Loucy (cell line): Measurements from ENCODE around the gene HLA-DOA.
A peak's percentile ranks its signal among the peaks of the same experiment; 100 is the strongest.

Source experiments
- H2AFZ ChIP-seq: fragments of 200-600 bp; sonication (generic); 2 replicates; pipeline ENCODE4 v1.6.0; 2016; ENCODE audit warnings: antibody characterized with exemption, mild to moderate bottlenecking, low read length, moderate library complexity
- H3F3A ChIP-seq: fragments of 200-600 bp; 2 replicates; pipeline ENCODE4 v1.6.0; 2016; ENCODE audit warnings: antibody characterized with exemption, low read depth, mild to moderate bottlenecking
- H3K27me3 ChIP-seq: fragments of 200-600 bp; sonication (generic); 2 replicates; pipeline ENCODE4 v1.6.1; 2014; ENCODE audit warnings: low read length, mild to moderate bottlenecking; ENCODE audit not compliant: insufficient read depth, poor library complexity, severe bottlenecking
- H3K36me3 ChIP-seq: fragments of 200-600 bp; sonication (generic); 2 replicates; pipeline ENCODE4 v1.6.1; 2016; ENCODE audit warnings: low read length; ENCODE audit not compliant: insufficient read depth
- H3K4me1 ChIP-seq: fragments of 200-600 bp; sonication (generic); 2 replicates; pipeline ENCODE4 v1.5.1; 2014; ENCODE audit warnings: low read length, mild to moderate bottlenecking; ENCODE audit not compliant: insufficient read depth, poor library complexity, severe bottlenecking
- H3K4me2 ChIP-seq: fragments of 200-600 bp; sonication (generic); 2 replicates; pipeline ENCODE4 v1.6.0; 2014; ENCODE audit warnings: antibody characterized with exemption, low read length, low read depth, mild to moderate bottlenecking; ENCODE audit not compliant: poor library complexity, severe bottlenecking
- H3K4me3 ChIP-seq: fragments of 200-600 bp; sonication (generic); 2 replicates; pipeline ENCODE4 v1.5.1; 2014; ENCODE audit warnings: low read length, mild to moderate bottlenecking, mixed read lengths; ENCODE audit not compliant: poor library complexity, severe bottlenecking
- H3K79me2 ChIP-seq: fragments of 200-600 bp; sonication (generic); 2 replicates; pipeline ENCODE4 v1.6.1; 2014; ENCODE audit warnings: low read length; ENCODE audit not compliant: insufficient read depth
- H3K9ac ChIP-seq: fragments of 200-600 bp; sonication (generic); 2 replicates; pipeline ENCODE4 v1.6.0; 2014; ENCODE audit warnings: mild to moderate bottlenecking, low read depth, low read length, moderate library complexity; ENCODE audit not compliant: poor library complexity, severe bottlenecking
- H3K9me2 ChIP-seq: fragments of 200-600 bp; sonication (generic); replicated peaks from 2 replicates; pipeline ENCODE4 v1.6.1; 2016; ENCODE audit warnings: low read depth, low read length, mixed read lengths
- H3K9me3 ChIP-seq: fragments of 200-600 bp; sonication (generic); 2 replicates; pipeline ENCODE4 v1.6.1; 2014; ENCODE audit warnings: mild to moderate bottlenecking, antibody characterized with exemption, low read length, low read depth; ENCODE audit not compliant: insufficient read depth
- H4K20me1 ChIP-seq: fragments of 200-600 bp; sonication (generic); 2 replicates; pipeline ENCODE4 v1.6.0; 2014; ENCODE audit warnings: antibody characterized with exemption, low read length, mild to moderate bottlenecking; ENCODE audit not compliant: insufficient read depth, poor library complexity, severe bottlenecking
- EZH2phosphoT487 ChIP-seq: fragments of 200-600 bp; IDR thresholded peaks from 2 replicates; pipeline ENCODE4 v1.6.1; 2018; ENCODE audit warnings: antibody characterized with exemption, mild to moderate bottlenecking, moderate library complexity, borderline replicate concordance
- TF ChIP-seq, protein P1 (sequence below): fragments of 200-600 bp; sonication (generic); conservative IDR thresholded peaks from 2 replicates; pipeline ENCODE4 v1.5.1; 2014; ENCODE audit warnings: mild to moderate bottlenecking, antibody characterized with exemption, low read length

HLA-DOA gene

DNA sequence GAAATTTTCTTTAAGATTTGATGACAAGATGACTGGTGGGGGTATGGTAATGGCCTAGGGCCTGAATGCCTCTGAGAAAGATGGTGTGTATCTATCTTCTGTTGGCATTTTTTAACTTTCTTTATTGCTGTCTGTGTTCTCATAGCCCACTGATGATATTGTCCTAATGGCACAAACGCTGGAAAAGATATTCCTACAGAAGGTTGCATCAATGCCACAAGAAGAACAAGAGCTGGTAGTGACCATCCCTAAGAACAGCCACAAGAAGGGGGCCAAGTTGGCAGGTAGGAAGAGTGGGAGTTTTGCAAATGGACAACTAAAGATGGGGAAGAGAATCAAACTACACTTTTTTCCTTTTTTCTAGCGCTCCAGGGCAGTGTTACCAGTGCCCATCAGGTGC is 33.5 kb downstream of the HLA-DOA start:
- peaks cover 47% of the 10 kb centered on the region for H3K4me1 ChIP-seq
- no peaks in the 10 kb centered on the region for H3K9me2 ChIP-seq
- H3K36me3 ChIP-seq: peaks cover 93% of the 10 kb centered on the region
- peaks cover 88% of the 10 kb centered on the region for H4K20me1 ChIP-seq
- peaks cover 25% of the 10 kb centered on the region; the same call in 1 of the 2 replicates for H3F3A ChIP-seq
- no peak for TF ChIP-seq EZH2phosphoT487
- TF ChIP-seq, protein P1, sequence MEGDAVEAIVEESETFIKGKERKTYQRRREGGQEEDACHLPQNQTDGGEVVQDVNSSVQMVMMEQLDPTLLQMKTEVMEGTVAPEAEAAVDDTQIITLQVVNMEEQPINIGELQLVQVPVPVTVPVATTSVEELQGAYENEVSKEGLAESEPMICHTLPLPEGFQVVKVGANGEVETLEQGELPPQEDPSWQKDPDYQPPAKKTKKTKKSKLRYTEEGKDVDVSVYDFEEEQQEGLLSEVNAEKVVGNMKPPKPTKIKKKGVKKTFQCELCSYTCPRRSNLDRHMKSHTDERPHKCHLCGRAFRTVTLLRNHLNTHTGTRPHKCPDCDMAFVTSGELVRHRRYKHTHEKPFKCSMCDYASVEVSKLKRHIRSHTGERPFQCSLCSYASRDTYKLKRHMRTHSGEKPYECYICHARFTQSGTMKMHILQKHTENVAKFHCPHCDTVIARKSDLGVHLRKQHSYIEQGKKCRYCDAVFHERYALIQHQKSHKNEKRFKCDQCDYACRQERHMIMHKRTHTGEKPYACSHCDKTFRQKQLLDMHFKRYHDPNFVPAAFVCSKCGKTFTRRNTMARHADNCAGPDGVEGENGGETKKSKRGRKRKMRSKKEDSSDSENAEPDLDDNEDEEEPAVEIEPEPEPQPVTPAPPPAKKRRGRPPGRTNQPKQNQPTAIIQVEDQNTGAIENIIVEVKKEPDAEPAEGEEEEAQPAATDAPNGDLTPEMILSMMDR: no peak
- no peaks in the 10 kb centered on the region for H3K9me3 ChIP-seq
- peaks cover 29% of the 10 kb centered on the region for H3K27me3 ChIP-seq
- peak overlapping the region; percentile 84 for H3K9ac ChIP-seq
- peak overlapping the region; percentile 93 for H3K4me2 ChIP-seq
- H2AFZ ChIP-seq: no peak overlapping the region
- H3K4me3 ChIP-seq: peak overlapping the region; percentile 96
- H3K79me2 ChIP-seq: peaks cover 94% of the 10 kb centered on the region

DNA sequence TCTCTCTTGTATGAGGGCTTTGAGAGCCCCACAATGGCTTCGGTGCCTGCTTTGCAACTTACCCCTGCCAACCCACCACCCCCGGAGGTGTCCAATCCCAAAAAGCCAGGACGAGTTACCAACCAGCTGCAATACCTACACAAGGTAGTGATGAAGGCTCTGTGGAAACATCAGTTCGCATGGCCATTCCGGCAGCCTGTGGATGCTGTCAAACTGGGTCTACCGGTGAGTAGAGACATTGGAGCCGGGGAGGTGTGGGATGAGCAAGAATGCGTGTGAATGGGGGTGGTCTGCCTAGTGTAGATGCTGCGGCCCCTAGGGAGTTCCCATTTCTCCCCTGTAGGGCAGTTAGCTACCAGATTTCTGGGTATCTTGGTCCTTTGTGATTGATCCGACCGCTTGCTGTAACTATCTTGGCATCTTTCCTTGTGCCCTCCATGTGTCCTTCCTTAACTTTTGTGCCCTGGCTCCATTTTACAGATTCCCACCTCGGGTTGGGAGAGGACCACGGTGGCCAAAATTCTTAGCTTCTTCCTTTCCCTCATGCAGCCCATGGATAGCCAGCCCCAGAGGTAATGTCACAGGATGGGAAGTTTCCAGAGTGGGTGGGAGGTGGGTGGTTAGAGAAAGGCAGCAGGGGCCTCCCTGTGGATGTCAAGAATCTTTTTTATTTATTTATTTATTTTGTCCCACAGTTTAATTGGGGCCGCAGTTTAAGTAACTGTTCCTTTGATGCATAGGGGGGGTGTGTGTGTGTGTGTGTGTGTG is 34.7 kb downstream of the HLA-DOA start:
- peaks cover 40% of the 10 kb centered on the region for H3K4me1 ChIP-seq
- peak overlapping the region; percentile 96 for H3K4me3 ChIP-seq
- peaks cover 76% of the 10 kb centered on the region for H4K20me1 ChIP-seq
- peaks cover 81% of the 10 kb centered on the region for H3K36me3 ChIP-seq
- H3K9me3 ChIP-seq: no peaks in the 10 kb centered on the region
- H3K9ac ChIP-seq: peak overlapping the region; percentile 84
- H3F3A ChIP-seq: peaks cover 15% of the 10 kb centered on the region; the same call in 1 of the 2 replicates
- H2AFZ ChIP-seq: no peak overlapping the region
- H3K4me2 ChIP-seq: peak overlapping the region; percentile 93
- TF ChIP-seq EZH2phosphoT487: no peak
- TF ChIP-seq, protein P1: no peak
- H3K79me2 ChIP-seq: peaks cover 92% of the 10 kb centered on the region
- H3K9me2 ChIP-seq: no peaks in the 10 kb centered on the region
- peaks cover 37% of the 10 kb centered on the region for H3K27me3 ChIP-seq

DNA sequence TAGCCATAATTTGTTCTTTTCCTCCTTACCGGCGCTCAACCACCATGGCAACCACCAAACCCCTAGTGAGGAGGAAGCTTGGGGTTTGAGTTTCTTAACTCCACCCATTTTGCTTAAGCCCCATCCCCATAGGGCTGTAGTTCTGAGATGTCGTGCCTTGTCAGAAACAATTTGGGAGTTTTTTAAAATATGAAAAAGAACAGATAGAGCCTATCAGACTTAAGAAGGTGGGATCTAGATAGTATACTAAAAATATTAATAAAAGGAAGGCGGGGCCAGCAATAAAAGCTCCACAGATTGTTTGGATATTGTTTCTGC is 35.4 kb downstream of the HLA-DOA start:
- peaks cover 92% of the 10 kb centered on the region for H3K79me2 ChIP-seq
- no peak for TF ChIP-seq EZH2phosphoT487
- TF ChIP-seq, protein P1: no peak
- H3K27me3 ChIP-seq: peaks cover 42% of the 10 kb centered on the region
- peaks cover 74% of the 10 kb centered on the region for H3K36me3 ChIP-seq
- H3F3A ChIP-seq: peaks cover 10% of the 10 kb centered on the region; the same call in 1 of the 2 replicates
- H3K9ac ChIP-seq: peak overlapping the region; percentile 84
- H4K20me1 ChIP-seq: peaks cover 69% of the 10 kb centered on the region
- peak overlapping the region; percentile 93 for H3K4me2 ChIP-seq
- H3K4me1 ChIP-seq: peaks cover 33% of the 10 kb centered on the region
- peak overlapping the region; percentile 96 for H3K4me3 ChIP-seq
- H2AFZ ChIP-seq: no peak overlapping the region
- H3K9me3 ChIP-seq: no peaks in the 10 kb centered on the region
- H3K9me2 ChIP-seq: no peaks in the 10 kb centered on the region
